H9 (cell line): ENCODE results near the gene PLAC9. TPM values are rescaled to one million over a fixed set of nuclear protein-coding genes. Genes with fewer than 3 reads are reported as not detected.
A peak's percentile ranks its signal among the peaks of the same experiment; 100 is the strongest.

ENCODE experiments used
- DNase-seq: peaks from one replicate; pipeline ENCODE4 v3.0.0-alpha.2; 2017
- H2AFZ ChIP-seq: one replicate; pipeline ENCODE4 v1.6.1; 2013; ENCODE audit warnings: mild to moderate bottlenecking, low read length, control low read depth, moderate library complexity
- H2AK5ac ChIP-seq: 2 replicates; pipeline ENCODE4 v1.6.1; 2013; ENCODE audit warnings: low read length, control low read depth, mixed read lengths; ENCODE audit not compliant: insufficient read length
- H2BK120ac ChIP-seq: one replicate; pipeline ENCODE4 v1.6.1; 2013; ENCODE audit warnings: low read depth, mild to moderate bottlenecking, low read length, control low read depth, inconsistent platforms; ENCODE audit not compliant: poor library complexity, severe bottlenecking
- H2BK12ac ChIP-seq: 2 replicates; pipeline ENCODE4 v1.6.1; 2013; ENCODE audit warnings: low read length, control low read depth, mixed read lengths, low read depth; ENCODE audit not compliant: insufficient read length
- H2BK15ac ChIP-seq: 2 replicates; pipeline ENCODE4 v1.6.1; 2013; ENCODE audit warnings: low read depth, low read length, control low read depth
- H2BK20ac ChIP-seq: one replicate; pipeline ENCODE4 v1.6.1; 2013; ENCODE audit warnings: low read depth, mild to moderate bottlenecking, low read length, control low read depth, inconsistent platforms; ENCODE audit not compliant: poor library complexity, severe bottlenecking
- H2BK5ac ChIP-seq: 2 replicates; pipeline ENCODE4 v1.6.1; 2013; ENCODE audit warnings: low read length, control low read depth, mixed read lengths; ENCODE audit not compliant: insufficient read length
- H3K14ac ChIP-seq: 2 replicates; pipeline ENCODE4 v1.6.1; 2013; ENCODE audit warnings: low read length, control low read depth; ENCODE audit not compliant: insufficient read depth
- H3K18ac ChIP-seq: 2 replicates; pipeline ENCODE4 v1.6.1; 2013; ENCODE audit warnings: low read depth, mild to moderate bottlenecking, mixed read lengths, low read length, control low read depth; ENCODE audit not compliant: insufficient read length
- H3K23ac ChIP-seq: 2 replicates; pipeline ENCODE4 v1.6.1; 2013; ENCODE audit warnings: low read length, control low read depth, mixed read lengths, low read depth; ENCODE audit not compliant: insufficient read length
- H3K23me2 ChIP-seq: 2 replicates; pipeline ENCODE4 v1.6.1; 2013; ENCODE audit warnings: low read depth, mild to moderate bottlenecking, mixed read lengths, low read length, control low read depth; ENCODE audit not compliant: insufficient read length, poor library complexity, severe bottlenecking
- H3K27ac ChIP-seq: 2 replicates; pipeline ENCODE4 v1.5.1; 2013; ENCODE audit warnings: low read length, control low read depth, mixed read lengths, low read depth; ENCODE audit not compliant: insufficient read length
- H3K27me3 ChIP-seq: 2 replicates; pipeline ENCODE4 v1.6.1; 2013; ENCODE audit warnings: low read length, control low read depth, inconsistent platforms; ENCODE audit not compliant: insufficient read depth
- H3K4ac ChIP-seq: 2 replicates; pipeline ENCODE4 v1.6.1; 2013; ENCODE audit warnings: low read depth, mild to moderate bottlenecking, control low read depth, inconsistent platforms, low read length, moderate library complexity
- H3K4me1 ChIP-seq: 2 replicates; pipeline ENCODE4 v1.6.1; 2013; ENCODE audit warnings: low read length, control low read depth, inconsistent platforms; ENCODE audit not compliant: insufficient read depth
- H3K4me2 ChIP-seq: 2 replicates; pipeline ENCODE4 v1.6.1; 2013; ENCODE audit warnings: low read length, control low read depth, mixed read lengths; ENCODE audit not compliant: insufficient read length, insufficient read depth
- H3K56ac ChIP-seq: 2 replicates; pipeline ENCODE4 v1.6.1; 2013; ENCODE audit warnings: low read depth, mild to moderate bottlenecking, mixed read lengths, low read length, control low read depth; ENCODE audit not compliant: insufficient read length
- H3K79me1 ChIP-seq: 2 replicates; pipeline ENCODE4 v1.6.1; 2013; ENCODE audit warnings: low read depth, mild to moderate bottlenecking, moderate library complexity, low read length, control low read depth, inconsistent platforms; ENCODE audit not compliant: insufficient read depth, poor library complexity, severe bottlenecking
- H3K79me2 ChIP-seq: 2 replicates; pipeline ENCODE4 v1.6.1; 2013; ENCODE audit warnings: low read length, control low read depth, inconsistent platforms; ENCODE audit not compliant: insufficient read depth
- H3K9ac ChIP-seq: 2 replicates; pipeline ENCODE4 v1.6.1; 2013; ENCODE audit warnings: low read length, control low read depth, mixed read lengths; ENCODE audit not compliant: insufficient read length; ENCODE audit errors: extremely low read depth
- H3K9me3 ChIP-seq: one replicate; pipeline ENCODE4 v1.6.1; 2013; ENCODE audit warnings: low read depth, low read length, inconsistent platforms; ENCODE audit not compliant: control insufficient read depth
- H3T11ph ChIP-seq: one replicate; pipeline ENCODE4 v1.6.1; 2013; ENCODE audit warnings: mild to moderate bottlenecking, low read length, control low read depth, inconsistent platforms
- H4K20me1 ChIP-seq: one replicate; pipeline ENCODE4 v1.6.1; 2013; ENCODE audit not compliant: control insufficient read depth, insufficient read length, insufficient read depth
- H4K5ac ChIP-seq: 2 replicates; pipeline ENCODE4 v1.6.1; 2013; ENCODE audit warnings: low read depth, mild to moderate bottlenecking, mixed read lengths, low read length, control low read depth; ENCODE audit not compliant: insufficient read length
- H4K8ac ChIP-seq: replicated peaks from 2 replicates; pipeline ENCODE4 v1.6.1; 2013; ENCODE audit warnings: low read length, control low read depth, mixed read lengths, low read depth; ENCODE audit not compliant: insufficient read length
- H4K91ac ChIP-seq: 2 replicates; pipeline ENCODE4 v1.6.1; 2013; ENCODE audit warnings: low read depth, mild to moderate bottlenecking, moderate library complexity, mixed read lengths, low read length, control low read depth; ENCODE audit not compliant: insufficient read length
- H3K27ac Mint-ChIP-seq, 3 experiments: 2 replicates in 2 of 3; 3 replicates in 1 of 3; pipeline ENCODE4 v1.8.0; 2020 to 2021; ENCODE audit warnings: mixed read lengths in 3 of 3, mild to moderate bottlenecking in 1 of 3, moderate library complexity in 1 of 3
- H3K27me3 Mint-ChIP-seq: 2 replicates; pipeline ENCODE4 v1.8.0; 2021; ENCODE audit warnings: low read depth, mild to moderate bottlenecking, moderate library complexity, mixed read lengths
- H3K36me3 Mint-ChIP-seq, 3 experiments: 2 replicates in 2 of 3; 3 replicates in 1 of 3; pipeline ENCODE4 v1.8.0; 2020 to 2021; ENCODE audit warnings: low read depth in 3 of 3, mixed read lengths in 3 of 3; ENCODE audit not compliant: insufficient read depth in 1 of 3
- H3K4me1 Mint-ChIP-seq, 2 experiments: 2 replicates each; pipeline ENCODE4 v1.8.0; 2020; ENCODE audit warnings: mixed read lengths in 2 of 2
- H3K4me3 Mint-ChIP-seq, 2 experiments: 2 replicates in 1 of 2; 3 replicates in 1 of 2; pipeline ENCODE4 v1.8.0; 2020 to 2021; ENCODE audit warnings: mild to moderate bottlenecking in 2 of 2, mixed read lengths in 2 of 2, moderate library complexity in 1 of 2
- H3K9me3 Mint-ChIP-seq, 2 experiments: 2 replicates in 1 of 2; 3 replicates in 1 of 2; pipeline ENCODE4 v1.8.0; 2020; ENCODE audit warnings: mild to moderate bottlenecking in 2 of 2, mixed read lengths in 2 of 2, moderate library complexity in 1 of 2
- WGBS: extraction: QIAGEN DNeasy Blood & Tissue Kit; methylation state at CpG from one replicate; pipeline ENCODE4 v1.1.7; 2013; ENCODE audit warnings: missing lambda C conversion rate, low lambda C conversion rate, mixed read lengths; ENCODE audit not compliant: insufficient read length; ENCODE audit errors: extremely low coverage; 5-methylcytosine and 5-hydroxymethylcytosine counted together
- total RNA-seq: library from RNA; stranded (reverse); gene quantifications from 2 replicates; pipeline ENCODE4 v1.2.1, GENCODE V29; 2021
- TF ChIP-seq, protein P1 (sequence below): fragments of 200-600 bp; sonication (generic); conservative IDR thresholded peaks from 3 replicates; pipeline ENCODE4 v1.8.0; 2021; ENCODE audit warnings: antibody characterized with exemption, mild to moderate bottlenecking

PLAC9 gene
- total RNA-seq, 1 experiment from 2014 or later, result 4.3 TPM

DNA sequence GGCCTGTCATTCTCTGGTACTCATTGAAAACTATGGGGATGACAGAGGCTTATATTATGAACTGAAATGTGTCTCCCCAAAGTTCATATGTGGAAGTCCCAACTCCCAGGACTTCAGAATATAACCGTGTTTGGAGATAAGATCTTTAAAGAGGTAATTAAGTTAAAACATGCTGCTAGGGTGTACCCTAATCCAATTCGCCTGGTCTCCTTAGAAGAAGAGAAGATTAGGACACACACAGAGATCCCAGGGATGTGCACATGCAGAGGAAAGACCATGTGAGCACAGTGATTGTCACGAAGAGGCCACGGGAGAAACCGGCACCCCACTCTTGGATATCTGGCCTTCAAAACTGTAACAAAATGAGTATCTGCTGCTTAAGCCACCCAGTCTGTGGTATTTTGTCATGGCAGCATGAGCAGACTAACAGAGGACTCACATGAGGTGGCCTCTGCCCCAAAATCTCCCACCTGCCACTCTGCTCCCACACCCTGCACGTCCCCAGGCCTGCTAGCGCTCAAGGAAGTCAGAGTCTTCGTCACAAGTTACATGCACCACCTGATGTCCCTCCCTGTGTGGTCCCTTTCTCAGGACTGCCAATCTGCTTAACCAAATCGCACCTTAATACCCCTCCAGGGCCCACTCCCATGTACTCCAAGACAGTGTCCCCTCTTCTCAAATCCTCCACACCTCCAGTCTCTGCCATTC, 26.8 kb downstream of the PLAC9 start:
- H2BK5ac ChIP-seq, result no peak overlapping the region
- TF ChIP-seq, protein P1, sequence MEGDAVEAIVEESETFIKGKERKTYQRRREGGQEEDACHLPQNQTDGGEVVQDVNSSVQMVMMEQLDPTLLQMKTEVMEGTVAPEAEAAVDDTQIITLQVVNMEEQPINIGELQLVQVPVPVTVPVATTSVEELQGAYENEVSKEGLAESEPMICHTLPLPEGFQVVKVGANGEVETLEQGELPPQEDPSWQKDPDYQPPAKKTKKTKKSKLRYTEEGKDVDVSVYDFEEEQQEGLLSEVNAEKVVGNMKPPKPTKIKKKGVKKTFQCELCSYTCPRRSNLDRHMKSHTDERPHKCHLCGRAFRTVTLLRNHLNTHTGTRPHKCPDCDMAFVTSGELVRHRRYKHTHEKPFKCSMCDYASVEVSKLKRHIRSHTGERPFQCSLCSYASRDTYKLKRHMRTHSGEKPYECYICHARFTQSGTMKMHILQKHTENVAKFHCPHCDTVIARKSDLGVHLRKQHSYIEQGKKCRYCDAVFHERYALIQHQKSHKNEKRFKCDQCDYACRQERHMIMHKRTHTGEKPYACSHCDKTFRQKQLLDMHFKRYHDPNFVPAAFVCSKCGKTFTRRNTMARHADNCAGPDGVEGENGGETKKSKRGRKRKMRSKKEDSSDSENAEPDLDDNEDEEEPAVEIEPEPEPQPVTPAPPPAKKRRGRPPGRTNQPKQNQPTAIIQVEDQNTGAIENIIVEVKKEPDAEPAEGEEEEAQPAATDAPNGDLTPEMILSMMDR, result no peak
- no peak overlapping the region for H3K9ac ChIP-seq
- H2AFZ ChIP-seq, result no peak overlapping the region
- H3K18ac ChIP-seq, result no peak overlapping the region
- no peak overlapping the region for H3T11ph ChIP-seq
- no peaks in the 10 kb centered on the region for H3K79me1 ChIP-seq
- H3K36me3 Mint-ChIP-seq, result peaks cover 23 to 65% (median 59%) of the 10 kb centered on the region in 3 experiments; a peak in 6 of 7 replicates
- H3K27ac ChIP-seq, result no peak overlapping the region
- no peak overlapping the region for H3K23ac ChIP-seq
- no peak overlapping the region for H2BK20ac ChIP-seq
- H3K9me3 ChIP-seq, result no peaks in the 10 kb centered on the region
- H3K4me3 Mint-ChIP-seq, result no peak overlapping the region
- no peak overlapping the region for H2BK15ac ChIP-seq
- no peak overlapping the region for H4K5ac ChIP-seq
- DNase-seq, result no peak
- H2BK12ac ChIP-seq, result no peak overlapping the region
- no peaks in the 10 kb centered on the region for H3K23me2 ChIP-seq
- peak overlapping the region in 2 of 3 experiments; percentile 7 to 42; a peak in 3 of 7 replicates for H3K27ac Mint-ChIP-seq
- no peaks in the 10 kb centered on the region for H3K79me2 ChIP-seq
- peaks cover 24% of the 10 kb centered on the region in 2 experiments for H3K4me1 Mint-ChIP-seq
- no peak overlapping the region for H2BK120ac ChIP-seq
- no peaks in the 10 kb centered on the region for H3K9me3 Mint-ChIP-seq
- no peak overlapping the region for H4K91ac ChIP-seq
- no peaks in the 10 kb centered on the region for H3K4me1 ChIP-seq
- no peak overlapping the region for H3K4me2 ChIP-seq
- H3K27me3 ChIP-seq, result no peaks in the 10 kb centered on the region
- H3K4ac ChIP-seq, result no peak overlapping the region
- no peak overlapping the region for H3K56ac ChIP-seq
- no peak overlapping the region for H3K14ac ChIP-seq
- H3K27me3 Mint-ChIP-seq, result peaks cover 1% of the 10 kb centered on the region
- no peaks in the 10 kb centered on the region for H4K20me1 ChIP-seq
- no CpG with 5 or more reads among the region's 9 CpGs for WGBS
- H4K8ac ChIP-seq, result no peak overlapping the region
- H2AK5ac ChIP-seq, result no peak overlapping the region
